ENCODE results near the gene GLTP.
"Not testable (repeated sequence)": the region's sequence is repeated elsewhere in the genome, so short reads cannot be mapped to it uniquely, and the experiment has no call there.

DNA sequence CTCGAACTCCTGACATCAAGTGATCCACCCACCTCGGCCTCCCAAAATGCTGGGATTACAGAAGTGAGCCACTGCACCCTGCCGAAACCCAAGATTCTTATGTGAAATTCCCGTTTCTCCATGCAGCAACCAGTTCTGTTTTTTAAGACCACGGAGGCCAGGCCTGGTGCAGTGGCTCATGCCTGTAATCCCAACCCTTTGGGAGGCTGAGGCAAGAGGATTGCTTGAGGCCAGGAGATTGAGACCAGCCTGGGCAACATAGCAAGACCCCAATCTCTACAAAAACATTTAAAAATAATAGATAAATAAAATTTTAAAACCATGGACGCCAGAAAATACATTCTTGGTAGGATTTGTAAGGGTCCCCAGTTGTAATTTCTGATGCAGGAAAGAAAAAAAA is 29.8 kb downstream of the GLTP start:
- TF ChIP-seq, protein P1, sequence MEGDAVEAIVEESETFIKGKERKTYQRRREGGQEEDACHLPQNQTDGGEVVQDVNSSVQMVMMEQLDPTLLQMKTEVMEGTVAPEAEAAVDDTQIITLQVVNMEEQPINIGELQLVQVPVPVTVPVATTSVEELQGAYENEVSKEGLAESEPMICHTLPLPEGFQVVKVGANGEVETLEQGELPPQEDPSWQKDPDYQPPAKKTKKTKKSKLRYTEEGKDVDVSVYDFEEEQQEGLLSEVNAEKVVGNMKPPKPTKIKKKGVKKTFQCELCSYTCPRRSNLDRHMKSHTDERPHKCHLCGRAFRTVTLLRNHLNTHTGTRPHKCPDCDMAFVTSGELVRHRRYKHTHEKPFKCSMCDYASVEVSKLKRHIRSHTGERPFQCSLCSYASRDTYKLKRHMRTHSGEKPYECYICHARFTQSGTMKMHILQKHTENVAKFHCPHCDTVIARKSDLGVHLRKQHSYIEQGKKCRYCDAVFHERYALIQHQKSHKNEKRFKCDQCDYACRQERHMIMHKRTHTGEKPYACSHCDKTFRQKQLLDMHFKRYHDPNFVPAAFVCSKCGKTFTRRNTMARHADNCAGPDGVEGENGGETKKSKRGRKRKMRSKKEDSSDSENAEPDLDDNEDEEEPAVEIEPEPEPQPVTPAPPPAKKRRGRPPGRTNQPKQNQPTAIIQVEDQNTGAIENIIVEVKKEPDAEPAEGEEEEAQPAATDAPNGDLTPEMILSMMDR (IDR thresholded peaks at IDR 0.05; ENCODE audit: poor library complexity) = not testable (repeated sequence)
- TF ChIP-seq EZH2 (IDR thresholded peaks at IDR 0.05; ENCODE audit: borderline replicate concordance); EZH2phosphoT487 (IDR thresholded peaks at IDR 0.05; ENCODE audit: low read depth, severe bottlenecking, unreplicated experiment): not testable (repeated sequence)
